Upper lobe of left lung (tissue), 6 donors: Measurements from ENCODE around the gene CIAO2B. TPM values are rescaled to one million over a fixed set of nuclear protein-coding genes. Genes with fewer than 3 reads are reported as not detected.

Source experiments
- ATAC-seq, 2 donors: fragments of 200-7000 bp; cut with Tn5 transposase; one replicate each; pipeline ENCODE4 v1.9.1; 2022; ENCODE audit warnings: mild to moderate bottlenecking in 2 of 2, moderate library complexity in 2 of 2; ENCODE audit not compliant: low FRiP score in 2 of 2
- DNase-seq, 2 donors: peaks; one replicate each; pipeline ENCODE4 v3.0.0-alpha.2; 2019 to 2020
- H3K27ac ChIP-seq, 4 donors: fragments of 200-600 bp; sonication (generic); one replicate each; pipeline ENCODE4 v1.5.1; 2016 to 2019
- H3K27me3 ChIP-seq, 4 donors: fragments of 200-600 bp; sonication (generic); one replicate each; pipeline ENCODE4 v1.5.1; 2017 to 2019
- H3K36me3 ChIP-seq, 4 donors: fragments of 200-600 bp; sonication (generic); one replicate each; pipeline ENCODE4 v1.5.1; 2016 to 2019
- H3K4me1 ChIP-seq, 4 donors: fragments of 200-600 bp; sonication (generic); one replicate each; pipeline ENCODE4 v1.5.1; 2018 to 2019
- H3K4me3 ChIP-seq, 4 donors: fragments of 200-600 bp; sonication (generic); one replicate each; pipeline ENCODE4 v1.5.1; 2017 to 2019; ENCODE audit warnings: mild to moderate bottlenecking in 2 of 4, moderate library complexity in 1 of 4
- H3K9me3 ChIP-seq, 4 donors: fragments of 200-600 bp; sonication (generic); one replicate each; pipeline ENCODE4 v1.5.1; 2018 to 2019
- EP300 ChIP-seq, 4 donors: sonication (generic); formaldehyde crosslinking; IDR thresholded peaks; one replicate each; pipeline ENCODE4 v1.5.1; 2017; ENCODE audit warnings: antibody characterized with exemption in 4 of 4, control low read depth in 2 of 4
- POLR2A ChIP-seq, 4 donors: fragments of 450-650 bp; IDR thresholded peaks; one replicate each; pipeline ENCODE4 v1.5.1; 2016 to 2017; ENCODE audit warnings: antibody characterized with exemption in 4 of 4, mild to moderate bottlenecking in 2 of 4
- POLR2AphosphoS5 ChIP-seq, 2 donors: sonication (generic); formaldehyde crosslinking; IDR thresholded peaks; one replicate each; pipeline ENCODE4 v1.5.1; 2017; ENCODE audit warnings: antibody characterized with exemption in 2 of 2
- WGBS, 2 donors: methylation state at CpG; one replicate each; pipeline ENCODE4 v1.1.5; 2017 to 2018; 5-methylcytosine and 5-hydroxymethylcytosine counted together
- total RNA-seq, 6 donors: library from RNA; depleted of rRNA in 4 of 6; stranded (reverse); fragments of >200 nt in 4 of 6; gene quantifications; one replicate each; pipeline versions ENCODE4 v1.1.0 to v1.2.1, GENCODE V29; 2016 to 2021
- TF ChIP-seq, protein P1 (sequence below), 6 experiments: fragments of 450-650 bp in 4 of 6; fragments of 200-600 bp in 2 of 6; sonication (generic) in 2 of 6; IDR thresholded peaks; one replicate each; pipeline ENCODE4 v1.5.1; 2016 to 2019; ENCODE audit warnings: antibody characterized with exemption in 6 of 6
- donor health status: DM: no; HTN: no; CAD: no; lungs with moderate emphysema.
- donor health status: DM: no; HTN: yes; CAD: no; lungs with severe emphysema.

Gene CIAO2B
- total RNA-seq, 6 donors from 2014 or later, result 59.6 to 131 (median 73.2) TPM

DNA sequence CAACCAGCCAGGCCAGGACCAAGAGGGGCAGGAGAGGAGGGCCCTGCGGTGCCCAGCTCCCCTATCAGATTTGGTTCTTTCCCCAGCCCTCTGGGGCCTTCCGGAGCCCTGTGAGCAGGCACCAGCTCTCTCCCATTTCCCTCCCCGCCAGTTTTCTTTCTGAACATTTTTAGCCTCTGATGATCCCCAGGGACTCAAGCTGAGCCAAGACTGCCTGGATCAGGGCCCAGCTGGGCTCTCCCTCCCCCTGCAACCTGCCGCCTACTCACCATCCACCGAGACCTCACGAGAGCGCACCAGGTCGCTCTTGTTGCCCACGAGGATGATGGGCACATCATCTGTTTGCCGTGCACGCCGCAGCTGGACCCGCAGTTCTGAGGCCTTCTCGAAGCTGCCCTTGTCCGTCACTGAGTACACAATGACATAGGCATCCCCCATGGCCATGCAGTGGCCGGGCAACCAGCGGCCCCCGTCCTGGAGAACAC is 10.9 kb downstream of the CIAO2B start:
- DNase-seq (peak in 1 of 2 donors; percentile 73), ATAC-seq (no peak)
- Histone ChIP-seq H3K36me3 (peaks cover 0 to 8% (median 4%) of the 10 kb centered on the region in 4 donors), H3K27ac (peak overlapping the region in 3 of 4 donors; percentile 60 to 84 (median 80)), H3K4me3 (peak overlapping the region in 3 of 4 donors; percentile 47 to 68 (median 61)), H3K9me3 (no peaks in the 10 kb centered on the region), H3K27me3 (peaks cover 0 to 16% (median 10%) of the 10 kb centered on the region in 4 donors), H3K4me1 (peaks cover 36 to 52% (median 41%) of the 10 kb centered on the region in 4 donors)
- TF ChIP-seq POLR2A (IDR thresholded peaks at IDR 0.05) (no peak), POLR2AphosphoS5 (IDR thresholded peaks at IDR 0.05) (peak in 1 of 2 donors; percentile 12)
- 66 to 68% methylated on average over 9 to 17 of the region's 18 CpGs for WGBS, 2 donors

DNA sequence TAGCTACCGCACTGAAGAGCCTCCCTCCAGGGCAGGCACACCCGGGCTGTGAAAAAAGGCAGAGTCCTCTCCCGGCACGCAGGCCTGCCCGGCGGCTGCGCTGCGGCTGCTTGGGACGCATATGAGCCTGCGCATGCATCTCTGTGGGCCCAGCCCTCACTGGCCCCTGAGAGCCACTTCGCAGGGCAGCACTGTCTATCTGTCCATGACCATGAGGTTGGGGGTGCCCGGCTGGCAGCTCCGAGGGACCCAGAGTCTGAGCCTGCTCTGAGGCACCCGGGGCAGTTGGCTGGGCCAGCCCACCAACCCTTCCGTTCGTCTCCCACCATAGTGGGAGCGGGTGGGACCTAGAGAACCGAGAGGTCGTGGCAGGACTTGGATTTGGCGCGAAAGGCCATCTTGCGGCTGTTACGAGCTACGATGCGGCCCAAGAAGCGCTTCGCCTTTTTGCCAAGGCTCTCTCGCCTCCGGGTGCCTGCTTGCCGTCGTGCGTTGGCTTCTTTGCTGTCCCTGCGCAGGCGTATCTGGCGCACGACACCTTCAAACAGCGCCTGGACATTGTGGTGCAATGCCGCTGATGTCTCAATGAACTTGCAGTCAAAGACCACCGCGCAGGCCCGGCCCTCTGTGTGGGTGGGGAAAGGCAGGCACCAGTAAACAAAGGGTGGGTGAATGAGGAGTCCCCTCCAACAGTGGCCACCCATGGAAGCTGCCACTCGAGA is 12.3 kb downstream of the CIAO2B start:
- ATAC-seq, result no peak
- peaks cover 26 to 38% (median 29%) of the 10 kb centered on the region in 4 donors for H3K4me1 ChIP-seq
- 74 to 81% methylated on average over 30 to 42 of the region's 42 CpGs for WGBS, 2 donors
- peak overlapping the region in 2 of 4 donors; percentile 6 to 68 for H3K4me3 ChIP-seq
- peak in 1 of 2 donors; percentile 73 for DNase-seq
- H3K9me3 ChIP-seq, result no peaks in the 10 kb centered on the region
- TF ChIP-seq POLR2A (IDR thresholded peaks at IDR 0.05), result no peak
- no peak for TF ChIP-seq POLR2AphosphoS5 (IDR thresholded peaks at IDR 0.05)
- TF ChIP-seq, protein P1, sequence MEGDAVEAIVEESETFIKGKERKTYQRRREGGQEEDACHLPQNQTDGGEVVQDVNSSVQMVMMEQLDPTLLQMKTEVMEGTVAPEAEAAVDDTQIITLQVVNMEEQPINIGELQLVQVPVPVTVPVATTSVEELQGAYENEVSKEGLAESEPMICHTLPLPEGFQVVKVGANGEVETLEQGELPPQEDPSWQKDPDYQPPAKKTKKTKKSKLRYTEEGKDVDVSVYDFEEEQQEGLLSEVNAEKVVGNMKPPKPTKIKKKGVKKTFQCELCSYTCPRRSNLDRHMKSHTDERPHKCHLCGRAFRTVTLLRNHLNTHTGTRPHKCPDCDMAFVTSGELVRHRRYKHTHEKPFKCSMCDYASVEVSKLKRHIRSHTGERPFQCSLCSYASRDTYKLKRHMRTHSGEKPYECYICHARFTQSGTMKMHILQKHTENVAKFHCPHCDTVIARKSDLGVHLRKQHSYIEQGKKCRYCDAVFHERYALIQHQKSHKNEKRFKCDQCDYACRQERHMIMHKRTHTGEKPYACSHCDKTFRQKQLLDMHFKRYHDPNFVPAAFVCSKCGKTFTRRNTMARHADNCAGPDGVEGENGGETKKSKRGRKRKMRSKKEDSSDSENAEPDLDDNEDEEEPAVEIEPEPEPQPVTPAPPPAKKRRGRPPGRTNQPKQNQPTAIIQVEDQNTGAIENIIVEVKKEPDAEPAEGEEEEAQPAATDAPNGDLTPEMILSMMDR (IDR thresholded peaks at IDR 0.05), result no peak
- no peak for TF ChIP-seq EP300 (IDR thresholded peaks at IDR 0.05)
- H3K27me3 ChIP-seq, result peaks cover 0 to 16% (median 10%) of the 10 kb centered on the region in 4 donors
- peak overlapping the region in 3 of 4 donors; percentile 35 to 61 (median 42) for H3K27ac ChIP-seq
- H3K36me3 ChIP-seq, result peaks cover 0 to 8% (median 4%) of the 10 kb centered on the region in 4 donors

DNA sequence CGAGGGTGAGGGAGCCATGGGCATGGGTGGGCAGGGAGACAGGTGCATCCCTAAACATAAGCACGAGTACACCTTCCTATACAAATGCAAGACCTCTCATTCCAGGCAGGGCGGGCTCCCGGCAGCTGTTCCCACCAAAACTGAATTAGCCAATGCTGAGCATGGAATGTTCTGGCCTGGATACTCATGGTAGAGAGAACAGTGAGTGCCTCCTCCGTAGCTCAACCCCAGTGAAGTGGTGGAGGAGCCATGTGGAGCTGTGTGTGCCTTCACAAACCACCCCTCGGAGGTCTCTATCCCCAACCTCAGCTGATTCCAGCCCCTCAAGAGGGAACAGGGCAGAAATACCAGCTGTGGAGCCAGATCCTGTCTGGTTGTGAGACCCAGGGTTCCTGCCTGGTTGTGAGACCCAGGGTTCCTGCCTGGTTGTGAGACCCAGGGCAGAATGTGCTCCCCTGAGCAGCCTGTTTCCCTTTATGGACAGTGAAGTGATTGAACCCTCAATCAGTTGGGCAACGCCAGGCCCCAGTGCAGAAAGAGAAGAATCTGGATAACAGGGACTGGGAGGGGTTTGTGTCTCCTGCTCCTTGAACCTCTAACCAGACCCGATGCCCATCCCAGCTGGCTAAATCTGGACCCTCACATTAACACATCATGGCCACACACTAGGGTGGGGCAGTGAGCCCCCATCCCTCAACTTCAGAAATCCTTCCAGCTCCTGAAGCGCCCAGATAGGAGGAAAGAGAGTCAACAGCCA is 13.1 kb downstream of the CIAO2B start:
- ATAC-seq (no peak), DNase-seq (no peak)
- H3K36me3 ChIP-seq, result peaks cover 0 to 8% (median 4%) of the 10 kb centered on the region in 4 donors
- WGBS, 2 donors, result 75 to 79% methylated on average over 9 of the region's 9 CpGs
- TF ChIP-seq, protein P1 (IDR thresholded peaks at IDR 0.05), result no peak
- no peak for TF ChIP-seq POLR2A (IDR thresholded peaks at IDR 0.05)
- no peak for TF ChIP-seq POLR2AphosphoS5 (IDR thresholded peaks at IDR 0.05)
- TF ChIP-seq EP300 (IDR thresholded peaks at IDR 0.05), result no peak
- H3K27ac ChIP-seq, result peak overlapping the region in 2 of 4 donors; percentile 42 to 61
- H3K9me3 ChIP-seq, result no peaks in the 10 kb centered on the region
- H3K27me3 ChIP-seq, result peaks cover 0 to 16% (median 10%) of the 10 kb centered on the region in 4 donors
- peaks cover 22 to 30% (median 23%) of the 10 kb centered on the region in 4 donors for H3K4me1 ChIP-seq
- peak overlapping the region in 2 of 4 donors; percentile 6 to 68 for H3K4me3 ChIP-seq

DNA sequence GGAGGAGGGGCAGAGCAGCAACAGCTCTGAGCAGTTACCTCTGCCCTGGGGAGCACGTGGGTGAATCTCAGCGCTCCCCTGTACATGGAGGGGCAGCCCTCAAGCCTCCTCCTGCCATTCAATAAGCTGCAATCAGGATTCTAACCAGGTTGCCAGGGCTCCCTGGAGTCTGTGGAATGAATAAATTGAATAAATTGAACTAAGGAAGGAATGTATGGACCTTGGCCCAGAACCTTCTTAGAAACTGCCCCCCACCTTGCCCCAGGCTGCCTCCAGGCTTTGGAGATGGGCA is 14.0 kb downstream of the CIAO2B start:
- ATAC-seq, result no peak
- DNase-seq, result no peak
- no peaks in the 10 kb centered on the region for H3K9me3 ChIP-seq
- peaks cover 0 to 8% (median 4%) of the 10 kb centered on the region in 4 donors for H3K36me3 ChIP-seq
- peaks cover 0 to 14% (median 7%) of the 10 kb centered on the region in 4 donors for H3K27me3 ChIP-seq
- WGBS, 2 donors, result 44% methylated on average over 2 of the region's 2 CpGs; no CpG with 5 or more reads in 1 of the 2 donors
- TF ChIP-seq EP300 (IDR thresholded peaks at IDR 0.05) (no peak), POLR2A (IDR thresholded peaks at IDR 0.05) (no peak), POLR2AphosphoS5 (IDR thresholded peaks at IDR 0.05) (no peak)
- TF ChIP-seq, protein P1 (IDR thresholded peaks at IDR 0.05), result no peak
- H3K4me1 ChIP-seq, result peaks cover 13 to 23% (median 14%) of the 10 kb centered on the region in 4 donors
- no peak overlapping the region for H3K4me3 ChIP-seq
- H3K27ac ChIP-seq, result peak overlapping the region in 1 of 4 donors; percentile 11
